Measurements from ENCODE around the gene ZNF143. TPM values are rescaled to one million over a fixed set of nuclear protein-coding genes. Genes with fewer than 3 reads are reported as not detected.

The ZNF143 gene
- total RNA-seq, 6 experiments from 2014 or later: 5.8 to 16.0 (median 9.5) TPM

DNA sequence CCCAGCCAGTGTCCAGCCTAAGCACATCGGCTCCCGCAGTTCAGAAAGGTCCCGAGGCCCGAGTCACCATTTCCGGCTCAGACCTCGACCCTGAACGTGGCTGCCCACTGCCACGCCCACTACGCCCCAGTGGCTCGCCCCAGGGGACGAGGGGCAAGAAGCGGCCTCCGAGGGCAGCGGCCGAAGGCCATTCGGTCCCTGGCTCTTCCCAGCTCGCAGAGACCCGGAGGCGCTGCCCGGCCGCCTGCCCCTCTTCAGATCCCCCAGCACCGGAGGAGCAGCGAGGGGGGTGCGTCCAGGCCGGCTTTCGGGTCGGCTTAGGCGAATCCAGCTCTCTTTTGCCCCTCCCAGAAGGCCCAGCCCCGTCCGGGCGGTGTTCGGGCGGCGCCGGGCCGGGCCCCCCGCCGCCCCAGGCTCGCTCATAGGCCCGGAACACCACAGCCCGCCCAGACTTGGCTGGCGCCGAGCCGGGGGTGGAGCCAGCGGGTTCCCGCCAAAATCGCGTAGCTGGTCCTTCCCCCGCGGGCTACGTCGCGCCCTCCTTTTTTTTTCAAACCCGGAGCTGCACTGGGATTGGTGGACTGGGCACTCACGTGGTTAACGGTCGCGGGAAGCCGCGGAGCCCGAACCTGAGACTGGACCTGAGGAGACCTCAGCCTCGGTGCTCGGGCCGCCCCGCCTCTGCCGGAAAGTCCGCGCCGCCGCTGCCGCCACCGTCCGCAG, 112.4 kb downstream of the ZNF143 start, which contains the start of gene WEE1:
Gene WEE1 (plus strand): TSS at position 619 of the 723 bp plus-strand sequence. CDS start 264 bp downstream, outside the sequence.
- ATAC-seq (peak; percentile 83 to 94 (median 84)), DNase-seq (peak; percentile 99)
- H3K27me3 ChIP-seq: no peaks in the 10 kb centered on the region
- H3K36me3 ChIP-seq: peaks cover 0 to 3% (median 0%) of the 10 kb centered on the region in 4 donors
- intact Hi-C loops (cut with DNase I): no loop called here
- H3K27ac ChIP-seq: peak within 1 kb of the TSS; percentile 83 to 97 (median 96)
- no peaks in the 10 kb centered on the region for H3K9me3 ChIP-seq
- TF ChIP-seq, protein P1, sequence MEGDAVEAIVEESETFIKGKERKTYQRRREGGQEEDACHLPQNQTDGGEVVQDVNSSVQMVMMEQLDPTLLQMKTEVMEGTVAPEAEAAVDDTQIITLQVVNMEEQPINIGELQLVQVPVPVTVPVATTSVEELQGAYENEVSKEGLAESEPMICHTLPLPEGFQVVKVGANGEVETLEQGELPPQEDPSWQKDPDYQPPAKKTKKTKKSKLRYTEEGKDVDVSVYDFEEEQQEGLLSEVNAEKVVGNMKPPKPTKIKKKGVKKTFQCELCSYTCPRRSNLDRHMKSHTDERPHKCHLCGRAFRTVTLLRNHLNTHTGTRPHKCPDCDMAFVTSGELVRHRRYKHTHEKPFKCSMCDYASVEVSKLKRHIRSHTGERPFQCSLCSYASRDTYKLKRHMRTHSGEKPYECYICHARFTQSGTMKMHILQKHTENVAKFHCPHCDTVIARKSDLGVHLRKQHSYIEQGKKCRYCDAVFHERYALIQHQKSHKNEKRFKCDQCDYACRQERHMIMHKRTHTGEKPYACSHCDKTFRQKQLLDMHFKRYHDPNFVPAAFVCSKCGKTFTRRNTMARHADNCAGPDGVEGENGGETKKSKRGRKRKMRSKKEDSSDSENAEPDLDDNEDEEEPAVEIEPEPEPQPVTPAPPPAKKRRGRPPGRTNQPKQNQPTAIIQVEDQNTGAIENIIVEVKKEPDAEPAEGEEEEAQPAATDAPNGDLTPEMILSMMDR (IDR thresholded peaks at IDR 0.05): no peak
- TF ChIP-seq POLR2A (IDR thresholded peaks at IDR 0.05): peak; percentile 92
- peak within 1 kb of the TSS; percentile 65 to 70 (median 66) for H3K4me3 ChIP-seq
- 0% methylated on average over 7 of the region's 73 CpGs for WGBS (ENCODE audit: insufficient coverage, low coverage, low lambda C conversion rate, missing lambda C conversion rate)
- H3K4me1 ChIP-seq: peaks cover 0 to 28% (median 12%) of the 10 kb centered on the region in 4 donors

DNA sequence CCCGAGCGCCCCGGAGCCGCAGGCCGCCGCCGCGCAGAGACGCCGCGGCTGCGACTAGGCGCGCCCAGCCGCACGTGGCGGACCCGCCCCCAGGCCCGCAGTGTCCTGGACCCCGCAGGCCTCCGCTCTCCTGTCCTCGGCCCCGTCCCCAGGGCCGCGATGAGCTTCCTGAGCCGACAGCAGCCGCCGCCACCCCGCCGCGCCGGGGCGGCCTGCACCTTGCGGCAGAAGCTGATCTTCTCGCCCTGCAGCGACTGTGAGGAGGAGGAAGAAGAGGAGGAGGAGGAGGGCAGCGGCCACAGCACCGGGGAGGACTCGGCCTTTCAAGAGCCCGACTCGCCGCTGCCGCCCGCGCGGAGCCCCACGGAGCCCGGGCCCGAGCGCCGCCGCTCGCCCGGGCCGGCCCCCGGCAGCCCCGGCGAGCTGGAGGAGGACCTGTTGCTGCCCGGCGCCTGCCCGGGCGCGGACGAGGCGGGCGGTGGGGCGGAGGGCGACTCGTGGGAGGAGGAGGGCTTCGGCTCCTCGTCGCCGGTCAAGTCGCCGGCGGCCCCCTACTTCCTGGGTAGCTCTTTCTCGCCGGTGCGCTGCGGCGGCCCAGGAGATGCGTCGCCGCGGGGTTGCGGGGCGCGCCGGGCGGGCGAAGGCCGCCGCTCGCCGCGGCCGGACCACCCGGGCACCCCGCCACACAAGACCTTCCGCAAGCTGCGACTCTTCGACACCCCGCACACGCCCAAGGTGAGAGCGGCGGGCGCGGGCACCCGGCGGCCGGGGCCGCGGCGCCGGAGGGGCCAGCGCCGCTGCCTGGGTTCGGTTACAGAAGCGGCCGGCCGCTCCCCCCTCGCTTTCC, 113.2 kb downstream of the ZNF143 start:
- peaks cover 0 to 3% (median 0%) of the 10 kb centered on the region in 4 donors for H3K36me3 ChIP-seq
- H3K9me3 ChIP-seq: no peaks in the 10 kb centered on the region
- H3K4me3 ChIP-seq: peak overlapping the region; percentile 65 to 70 (median 66)
- intact Hi-C loops (cut with DNase I): no loop called here
- peak overlapping the region; percentile 83 to 96 (median 91) for H3K27ac ChIP-seq
- H3K4me1 ChIP-seq: peaks cover 0 to 30% (median 8%) of the 10 kb centered on the region in 4 donors
- ATAC-seq (no peak), DNase-seq (peak; percentile 47 to 60 (median 48))
- H3K27me3 ChIP-seq: no peaks in the 10 kb centered on the region
- WGBS (ENCODE audit: insufficient coverage, low coverage, low lambda C conversion rate, missing lambda C conversion rate): 0% methylated on average over 8 of the region's 122 CpGs
- peak; percentile 12 for TF ChIP-seq POLR2A (IDR thresholded peaks at IDR 0.05)
- TF ChIP-seq, protein P1 (IDR thresholded peaks at IDR 0.05): no peak

DNA sequence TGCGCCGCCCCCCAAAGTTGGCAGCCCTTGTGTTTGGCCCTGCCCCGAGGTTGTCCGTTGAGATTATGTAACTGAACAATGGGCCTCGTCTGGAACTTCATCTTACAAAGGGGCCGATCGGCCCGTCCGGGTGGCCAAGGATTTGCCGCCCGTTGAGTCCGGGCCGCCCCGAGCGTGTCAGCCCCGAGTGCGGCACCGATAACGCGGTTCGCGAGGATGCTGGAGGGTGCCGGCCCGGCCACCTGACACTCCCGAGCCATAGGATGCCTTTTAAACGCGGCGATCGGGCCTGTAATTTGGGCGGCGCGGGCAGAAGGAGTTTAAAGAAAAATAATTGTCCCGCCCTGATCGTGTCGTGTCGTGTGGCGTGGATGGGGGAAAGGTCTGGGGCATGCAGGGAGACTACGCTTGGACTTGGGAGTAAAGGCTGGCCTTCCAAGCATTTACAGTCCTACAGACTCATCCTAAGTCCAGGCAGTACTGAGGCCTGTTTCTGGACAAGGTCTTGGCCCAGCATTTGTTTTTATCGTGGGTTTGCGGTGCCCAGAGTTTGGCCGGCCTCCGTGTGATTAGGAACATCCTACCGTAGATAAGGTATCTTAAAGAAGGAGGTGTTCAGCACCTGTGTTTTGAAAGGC, 113.9 kb downstream of the ZNF143 start:
- ATAC-seq: peak in 2 of 4 donors; percentile 1 to 4
- 1% methylated on average over 31 of the region's 43 CpGs for WGBS (ENCODE audit: insufficient coverage, low coverage, low lambda C conversion rate, missing lambda C conversion rate)
- Histone ChIP-seq H3K4me3 (peak overlapping the region; percentile 65 to 70 (median 66)), H3K9me3 (no peaks in the 10 kb centered on the region), H3K27me3 (no peaks in the 10 kb centered on the region), H3K4me1 (peaks cover 0 to 30% (median 6%) of the 10 kb centered on the region in 4 donors), H3K36me3 (peaks cover 0 to 3% (median 0%) of the 10 kb centered on the region in 4 donors), H3K27ac (peak overlapping the region; percentile 83 to 96 (median 91))
- TF ChIP-seq, protein P1 (IDR thresholded peaks at IDR 0.05): no peak
- TF ChIP-seq POLR2A (IDR thresholded peaks at IDR 0.05): no peak
- intact Hi-C loops (cut with DNase I): no loop called here
- DNase-seq: peak; percentile 40 to 63 (median 52)

Data from right lobe of liver (tissue), 6 donors.